ENCODE measurements around the gene MSMO1. TPM values are rescaled to one million over a fixed set of nuclear protein-coding genes. Genes with fewer than 3 reads are reported as not detected.
A peak's percentile ranks its signal among the peaks of the same experiment; 100 is the strongest.

The MSMO1 gene
- total and polyA plus RNA-seq, 2 donors (not counting 1 experiment from before 2014, with no cell fraction given): 7.3 to 30.8 TPM

GRCh38 chr4:165324918-165325304 is 2.6 kb upstream of the MSMO1 start:
- H3K27ac ChIP-seq (ENCODE audit: low read length in 2 of 2): no peak overlapping the region
- WGBS (ENCODE audit: insufficient coverage): no CpG with 5 or more reads among the region's 3 CpGs
- peaks cover 15% of the 10 kb centered on the region for H3K4me1 Mint-ChIP-seq
- peaks cover 19 to 22% of the 10 kb centered on the region in 2 donors for H3K4me1 ChIP-seq (ENCODE audit: control insufficient read depth in 2 of 2, insufficient read depth in 2 of 2, low read length in 2 of 2)
- ATAC-seq (ENCODE audit: low read depth): no peak
- H3K27me3 Mint-ChIP-seq: no peaks in the 10 kb centered on the region
- H3K4me3 ChIP-seq (ENCODE audit: control extremely low read depth in 1 of 5, extremely low read depth in 1 of 5, insufficient read depth in 1 of 5, low read depth in 2 of 5, low read length in 4 of 5): no peak overlapping the region
- H2AFZ ChIP-seq (ENCODE audit: insufficient read depth, low read depth, low read length, poor library complexity, severe bottlenecking): no peak overlapping the region
- no peaks in the 10 kb centered on the region for H3K36me3 ChIP-seq (replicated peaks in 1 of 2; ENCODE audit: control extremely low read depth in 1 of 2, control insufficient read depth in 1 of 2, extremely low read depth in 1 of 2, insufficient read depth in 2 of 2, low read length in 1 of 2)
- H3K27me3 ChIP-seq (replicated peaks in 1 of 4; ENCODE audit: control extremely low read depth in 1 of 4, control insufficient read depth in 3 of 4, insufficient read depth in 4 of 4, low read length in 3 of 4): no peaks in the 10 kb centered on the region
- POLR2A ChIA-PET: no interaction called here
- H3K4me3 Mint-ChIP-seq: no peak overlapping the region
- intact Hi-C loops (cut with micrococcal nuclease): loop anchor here (5.0 to 10.0 kb wide), 2 partner anchors 70 to 193 kb away; no protein-coding TSS in a partner anchor
- H3K79me2 ChIP-seq (ENCODE audit: control insufficient read depth, insufficient read depth, low read length): peaks cover 24% of the 10 kb centered on the region
- DNase-seq: no peak
- H3K9me3 Mint-ChIP-seq (ENCODE audit: insufficient read depth): no peaks in the 10 kb centered on the region
- H3K4me2 ChIP-seq (replicated peaks; ENCODE audit: low read depth, low read length, poor library complexity, severe bottlenecking): no peak overlapping the region
- no peaks in the 10 kb centered on the region for H3K9me3 ChIP-seq (ENCODE audit: control extremely low read depth in 1 of 3, control insufficient read depth in 2 of 3, insufficient read depth in 1 of 3, low read length in 2 of 3)
- H3K9ac ChIP-seq (ENCODE audit: low read length): no peak overlapping the region
- H4K20me1 ChIP-seq (ENCODE audit: control insufficient read depth, insufficient read depth, low read length, poor library complexity, severe bottlenecking): no peaks in the 10 kb centered on the region
- TF ChIP-seq EZH2 (IDR thresholded peaks at IDR 0.05; ENCODE audit: borderline replicate concordance, insufficient read depth, low read depth, low read length, poor library complexity, severe bottlenecking) (no peak), CTCF (IDR thresholded peaks at IDR 0.05) (no peak)
- H3K27ac Mint-ChIP-seq: no peak overlapping the region
- CTCF ChIA-PET: interaction anchor here (1.6 kb wide), 1 partner anchor 10 kb away, joined by 5 read pairs; no protein-coding TSS in a partner anchor

GRCh38 chr4:165325732-165326512 is 1.5 kb upstream of the MSMO1 start:
- no peaks in the 10 kb centered on the region for H3K36me3 ChIP-seq (replicated peaks in 1 of 2; ENCODE audit: control extremely low read depth in 1 of 2, control insufficient read depth in 1 of 2, extremely low read depth in 1 of 2, insufficient read depth in 2 of 2, low read length in 1 of 2)
- ATAC-seq (ENCODE audit: low read depth) (no peak), DNase-seq (peak; percentile 15)
- intact Hi-C loops (cut with micrococcal nuclease): loop anchor here (5.0 to 10.0 kb wide), 2 partner anchors 71 to 194 kb away; no protein-coding TSS in a partner anchor
- Mint-ChIP-seq H3K4me3 (peak overlapping the region; percentile 32), H3K27ac (peak overlapping the region; percentile 64), H3K4me1 (peaks cover 21% of the 10 kb centered on the region), H3K27me3 (no peaks in the 10 kb centered on the region), H3K9me3 (ENCODE audit: insufficient read depth) (no peaks in the 10 kb centered on the region)
- H3K4me1 ChIP-seq (ENCODE audit: control insufficient read depth in 2 of 2, insufficient read depth in 2 of 2, low read length in 2 of 2): peaks cover 19 to 22% of the 10 kb centered on the region in 2 donors
- H3K27me3 ChIP-seq (replicated peaks in 1 of 4; ENCODE audit: control extremely low read depth in 1 of 4, control insufficient read depth in 3 of 4, insufficient read depth in 4 of 4, low read length in 3 of 4): no peaks in the 10 kb centered on the region
- peak overlapping the region; percentile 21 to 93 for H3K27ac ChIP-seq (ENCODE audit: low read length in 2 of 2)
- H4K20me1 ChIP-seq (ENCODE audit: control insufficient read depth, insufficient read depth, low read length, poor library complexity, severe bottlenecking): peaks cover 8% of the 10 kb centered on the region
- peak overlapping the region; percentile 73 for H3K4me2 ChIP-seq (replicated peaks; ENCODE audit: low read depth, low read length, poor library complexity, severe bottlenecking)
- peak overlapping the region; percentile 77 for H3K9ac ChIP-seq (ENCODE audit: low read length)
- POLR2A ChIA-PET: no interaction called here
- H3K79me2 ChIP-seq (ENCODE audit: control insufficient read depth, insufficient read depth, low read length): peaks cover 34% of the 10 kb centered on the region
- peak overlapping the region in 1 of 5 experiments; percentile 92 for H3K4me3 ChIP-seq (ENCODE audit: control extremely low read depth in 1 of 5, extremely low read depth in 1 of 5, insufficient read depth in 1 of 5, low read depth in 2 of 5, low read length in 4 of 5)
- no peaks in the 10 kb centered on the region for H3K9me3 ChIP-seq (ENCODE audit: control extremely low read depth in 1 of 3, control insufficient read depth in 2 of 3, insufficient read depth in 1 of 3, low read length in 2 of 3)
- CTCF ChIA-PET: interaction anchor here (1.6 to 2.0 kb wide), 2 partner anchors 11 to 195 kb away, joined by 5 to 12 read pairs; no protein-coding TSS in a partner anchor
- peak overlapping the region; percentile 80 for H2AFZ ChIP-seq (ENCODE audit: insufficient read depth, low read depth, low read length, poor library complexity, severe bottlenecking)
- WGBS (ENCODE audit: insufficient coverage): 64% methylated on average over 4 of the region's 8 CpGs
- TF ChIP-seq EZH2 (IDR thresholded peaks at IDR 0.05; ENCODE audit: borderline replicate concordance, insufficient read depth, low read depth, low read length, poor library complexity, severe bottlenecking): no peak
- no peak for TF ChIP-seq CTCF (IDR thresholded peaks at IDR 0.05)

Measured in B cell (primary cell).